ELR (cell line): ENCODE measurements around the gene GRB10.

ENCODE experiments used
- DNase-seq: peaks from one replicate; pipeline ENCODE4 v3.0.0-alpha.2; 2015; ENCODE audit warnings: low read depth

The GRB10 gene

GRCh38 chr7:50632561-50633413 is 149.9 kb downstream of the GRB10 start:
- peak; percentile 62 for DNase-seq

- DNase-seq, result no peak
These were observed 151.1 kb downstream of the GRB10 start for GRCh38 chr7:50631639-50632038.

DNA sequence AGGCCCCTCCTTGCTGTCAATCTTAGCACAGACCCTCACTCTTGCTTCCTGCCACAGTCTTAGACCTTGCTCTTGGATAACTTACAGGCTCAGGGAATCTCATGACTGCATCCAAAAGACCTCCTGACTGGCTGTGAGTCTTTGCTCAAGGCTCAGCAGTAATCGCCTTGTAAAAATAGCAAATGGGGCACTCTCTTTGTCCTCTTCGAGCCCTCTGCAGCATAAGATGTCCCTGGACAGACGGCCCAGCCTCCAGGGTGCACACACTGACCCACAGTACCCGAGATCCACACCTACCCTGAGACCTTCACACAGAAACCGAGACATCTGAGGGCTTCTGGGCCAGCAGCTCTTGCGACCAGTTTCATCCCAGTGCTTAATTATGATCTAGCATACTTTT is 151.6 kb downstream of the GRB10 start:
- no peak for DNase-seq

GRCh38 chr7:50629238-50629901 is 153.3 kb downstream of the GRB10 start:
- no peak for DNase-seq

- DNase-seq, result no peak
These were observed 154.1 kb downstream of the GRB10 start for GRCh38 chr7:50628434-50629084.

DNA sequence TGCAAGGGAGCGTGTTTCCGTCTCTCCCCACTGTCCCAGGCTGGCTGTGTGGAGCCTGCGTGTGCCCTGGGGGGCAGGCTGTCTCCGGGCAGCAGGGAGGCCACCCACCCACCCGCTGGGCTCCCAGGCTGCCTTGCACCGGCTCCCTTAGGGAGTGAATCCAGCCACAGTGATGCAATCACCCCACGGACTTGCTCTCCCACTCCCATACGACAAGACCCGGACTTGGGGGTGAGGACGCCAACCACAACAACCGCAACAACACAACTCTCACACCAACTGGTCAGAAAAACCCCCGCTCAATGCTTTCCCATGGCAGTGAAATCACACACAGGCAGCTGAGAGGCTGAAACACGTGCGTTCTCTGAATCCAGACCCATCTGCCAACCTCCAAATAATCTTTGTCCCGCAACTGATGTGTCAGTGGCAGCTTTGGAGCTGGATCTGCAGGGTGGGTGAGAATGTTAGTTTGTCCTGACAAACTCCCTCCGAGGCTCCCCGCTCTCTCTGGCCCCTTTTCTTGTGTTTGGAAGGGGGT is 154.8 kb downstream of the GRB10 start:
- no peak for DNase-seq

GRCh38 chr7:50626286-50626685 is 156.4 kb downstream of the GRB10 start:
- no peak for DNase-seq

GRCh38 chr7:50625360-50625759 is 157.3 kb downstream of the GRB10 start:
- DNase-seq, result no peak

- DNase-seq, result no peak
These were observed 159.9 kb downstream of the GRB10 start for GRCh38 chr7:50622821-50623220.

DNA sequence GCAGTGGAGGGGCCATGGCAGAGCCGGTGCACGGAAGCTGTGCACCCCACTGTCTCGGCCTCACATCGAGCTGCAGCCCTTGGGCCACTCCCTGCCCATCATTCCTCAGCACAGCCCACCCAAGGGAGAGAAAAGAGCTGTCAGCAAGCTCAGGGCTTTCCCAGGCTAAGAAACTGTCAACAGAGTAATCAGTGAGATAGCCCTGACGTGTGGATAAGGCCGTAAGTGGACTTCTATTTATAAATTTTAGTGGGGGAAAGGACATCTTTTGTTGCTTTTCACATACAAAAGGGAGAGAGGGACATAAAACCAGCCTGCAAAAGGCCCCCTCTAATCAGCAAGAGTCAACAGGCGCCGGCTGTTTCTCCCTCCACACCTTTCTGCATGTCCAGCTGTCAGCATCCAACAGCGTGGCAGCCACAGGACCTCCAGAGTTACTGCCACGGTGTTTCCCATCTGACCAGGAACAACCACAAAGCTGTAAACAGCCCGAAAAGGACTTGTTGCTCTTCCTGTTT is 160.7 kb downstream of the GRB10 start:
- no peak for DNase-seq

GRCh38 chr7:50621206-50621605 is 161.5 kb downstream of the GRB10 start:
- DNase-seq, result no peak

DNA sequence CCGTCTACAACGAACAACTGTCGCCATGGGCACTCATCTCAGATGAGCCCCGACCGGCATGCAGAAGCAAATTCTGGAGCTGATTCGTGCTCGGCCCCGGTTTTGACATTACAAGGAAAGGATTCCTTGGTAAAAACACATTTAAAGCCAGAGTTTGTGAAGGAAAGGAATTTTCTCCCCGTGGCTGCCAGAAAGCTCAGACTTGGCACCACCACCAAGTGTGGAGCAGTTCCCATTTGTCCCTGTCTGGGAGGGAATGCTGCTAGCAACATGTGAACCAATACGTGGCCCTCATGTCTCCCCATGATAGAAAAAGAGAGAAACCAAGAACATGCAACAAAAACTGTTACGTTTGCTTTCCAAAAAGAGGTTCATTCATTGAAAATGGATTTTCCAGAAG is 162.3 kb downstream of the GRB10 start:
- DNase-seq, result no peak

- DNase-seq, result no peak
These were observed 163.0 kb downstream of the GRB10 start for GRCh38 chr7:50619684-50620083.

DNA sequence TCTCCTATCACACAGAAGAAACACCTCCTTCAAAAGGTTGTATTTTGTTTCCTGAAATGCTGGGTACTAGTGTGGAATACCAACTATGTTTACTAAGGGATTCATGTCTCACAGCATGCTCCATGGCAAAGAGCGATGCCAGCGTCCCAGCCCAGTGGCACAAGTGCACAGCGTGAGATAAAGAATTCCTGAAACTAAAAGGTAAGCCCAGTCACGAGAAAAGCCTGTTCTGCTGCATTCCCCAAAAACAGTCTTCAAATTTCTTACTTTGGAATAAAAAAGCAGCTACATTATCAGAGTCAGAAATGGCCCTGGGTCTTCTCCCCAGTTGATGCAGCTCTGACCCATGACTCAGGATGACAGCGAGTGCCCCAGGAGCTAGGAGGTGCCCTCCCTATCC is 164.4 kb downstream of the GRB10 start:
- DNase-seq, result no peak

DNA sequence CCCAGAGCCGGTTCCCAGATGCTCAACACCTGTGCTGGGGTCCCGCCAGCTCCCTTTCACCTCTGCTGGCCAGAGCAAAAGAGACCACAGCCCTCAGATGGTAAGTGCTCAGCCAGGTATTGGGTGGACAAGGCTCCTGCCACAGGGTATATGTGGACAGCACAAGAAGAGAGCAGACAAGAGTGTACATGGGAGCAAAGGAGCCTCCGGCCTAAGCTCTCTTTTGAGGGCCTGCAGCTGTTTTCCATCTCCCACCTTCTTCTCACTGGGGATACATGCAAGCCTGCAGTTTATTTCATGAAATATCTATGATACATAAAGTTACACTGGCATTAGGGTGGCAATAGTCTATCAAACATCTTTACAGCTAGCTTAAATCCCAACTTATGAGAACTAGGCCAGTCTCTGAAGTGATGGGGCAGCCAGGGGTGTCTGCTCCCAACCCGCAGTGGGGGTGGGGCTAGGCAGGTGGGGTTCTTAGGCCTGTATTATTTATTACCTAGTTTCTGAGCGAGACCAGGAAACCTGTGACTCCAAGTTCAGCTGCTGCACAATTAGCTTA is 167.1 kb downstream of the GRB10 start:
- DNase-seq, result no peak

GRCh38 chr7:50614721-50615518 is 167.8 kb downstream of the GRB10 start:
- no peak for DNase-seq

GRCh38 chr7:50613473-50613872 is 169.2 kb downstream of the GRB10 start:
- no peak for DNase-seq

- no peak for DNase-seq
These were observed 170.0 kb downstream of the GRB10 start for GRCh38 chr7:50612704-50613103.

DNA sequence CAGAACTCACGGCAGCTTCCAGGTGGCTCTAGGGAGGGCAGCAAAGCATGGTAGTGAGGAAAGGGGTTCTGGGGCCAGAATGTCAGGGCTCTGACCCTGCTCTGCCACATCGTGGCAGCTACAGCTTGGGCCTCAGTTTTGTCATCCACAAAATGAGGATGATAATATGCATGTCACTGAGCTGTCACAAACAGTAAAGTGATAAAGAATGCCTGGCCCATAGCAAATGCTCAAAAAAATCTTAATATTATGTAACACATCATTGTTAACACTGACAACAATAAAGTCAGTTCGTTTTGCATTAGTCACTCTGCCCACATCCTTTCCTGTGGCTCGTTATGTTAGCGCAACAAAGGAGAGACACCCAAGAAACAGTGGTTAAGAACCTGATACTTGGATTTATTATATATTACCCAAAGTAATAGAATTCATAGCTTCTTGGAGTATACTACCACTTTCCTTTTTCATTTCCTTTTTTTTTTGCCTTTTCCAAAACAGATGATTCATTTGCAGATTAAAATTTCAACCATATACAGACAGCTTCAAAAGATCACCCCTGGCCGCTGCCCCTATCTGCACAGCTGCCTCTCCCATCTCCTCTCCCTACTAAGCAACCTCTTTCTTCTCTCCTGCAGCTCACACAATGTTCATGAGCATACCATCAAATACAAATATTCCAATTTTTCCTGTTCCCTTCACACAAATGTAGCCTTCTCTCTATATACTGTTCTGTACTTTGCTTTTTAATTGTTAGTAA is 172.0 kb downstream of the GRB10 start:
- DNase-seq, result peak; percentile 71

- no peak for DNase-seq
These were observed 174.3 kb downstream of the GRB10 start for GRCh38 chr7:50608196-50608906.
